Stimulated activated naive CD8-positive, alpha-beta T cell treated with anti-CD3 and anti-CD28 coated beads, Interleukin-15, amount 100 ng/mL, for 72 hours (primary cell): ENCODE results near the gene RAB14.
"Not testable (repeated sequence)": the region's sequence is repeated elsewhere in the genome, so short reads cannot be mapped to it uniquely, and the experiment has no call there.

ENCODE experiments used
- ATAC-seq: fragments of 150-1000 bp; cut with Tn5 transposase; 2 replicates; pipeline ENCODE4 v1.10.0; 2021; ENCODE audit warnings: mild to moderate bottlenecking, moderate library complexity
- DNase-seq, 2 donors: peaks; one replicate each; pipeline ENCODE4 v3.0.0; 2021 to 2022
- H3K27ac Mint-ChIP-seq, 2 donors: one replicate each; pipeline ENCODE4 v1.8.0; 2022; ENCODE audit warnings: mild to moderate bottlenecking in 2 of 2, mixed read lengths in 2 of 2, moderate library complexity in 2 of 2
- H3K27me3 Mint-ChIP-seq: one replicate; pipeline ENCODE4 v1.8.0; 2022; ENCODE audit warnings: mixed read lengths
- H3K4me1 Mint-ChIP-seq: one replicate; pipeline ENCODE4 v1.8.0; 2022; ENCODE audit warnings: mild to moderate bottlenecking, mixed read lengths
- H3K4me3 Mint-ChIP-seq, 2 donors: one replicate each; pipeline ENCODE4 v1.8.0; 2022; ENCODE audit warnings: mild to moderate bottlenecking in 2 of 2, mixed read lengths in 2 of 2, moderate library complexity in 1 of 2
- H3K9me3 Mint-ChIP-seq, 2 donors: one replicate each; pipeline ENCODE4 v1.8.0; 2022; ENCODE audit warnings: mixed read lengths in 2 of 2

RAB14 gene

GRCh38 chr9:121185774-121186403, 15.8 kb downstream of the RAB14 start:
- H3K4me1 Mint-ChIP-seq = peaks cover 66% of the 10 kb centered on the region
- H3K4me3 Mint-ChIP-seq = peak overlapping the region in 1 of 2 donors; percentile 28
- DNase-seq (no peak), ATAC-seq (peak; percentile 71)
- H3K27ac Mint-ChIP-seq = peak overlapping the region; percentile 7 to 88
- no peaks in the 10 kb centered on the region for H3K9me3 Mint-ChIP-seq
- H3K27me3 Mint-ChIP-seq = no peaks in the 10 kb centered on the region

GRCh38 chr9:121185178-121185745, 16.4 kb downstream of the RAB14 start:
- DNase-seq (no peak), ATAC-seq (peak; percentile 31)
- H3K27ac Mint-ChIP-seq = peak overlapping the region in 1 of 2 donors; percentile 88
- no peaks in the 10 kb centered on the region for H3K9me3 Mint-ChIP-seq
- no peaks in the 10 kb centered on the region for H3K27me3 Mint-ChIP-seq
- H3K4me1 Mint-ChIP-seq = peaks cover 62% of the 10 kb centered on the region
- H3K4me3 Mint-ChIP-seq = no peak overlapping the region

GRCh38 chr9:121184463-121184862, 17.2 kb downstream of the RAB14 start:
- Mint-ChIP-seq H3K27ac (peak overlapping the region in 1 of 2 donors; percentile 20), H3K27me3 (no peaks in the 10 kb centered on the region), H3K4me3 (no peak overlapping the region), H3K9me3 (no peaks in the 10 kb centered on the region), H3K4me1 (peaks cover 61% of the 10 kb centered on the region)
- DNase-seq = no peak
- ATAC-seq = no peak

GRCh38 chr9:121183666-121184423, 17.8 kb downstream of the RAB14 start:
- Mint-ChIP-seq H3K4me3 (no peak overlapping the region), H3K9me3 (no peaks in the 10 kb centered on the region), H3K27me3 (no peaks in the 10 kb centered on the region), H3K4me1 (peaks cover 61% of the 10 kb centered on the region), H3K27ac (peak overlapping the region; percentile 48 to 78)
- DNase-seq (no peak), ATAC-seq (no peak)

- H3K4me3 Mint-ChIP-seq = no peak overlapping the region
- no peak for ATAC-seq
- DNase-seq = no peak
- peaks cover 59% of the 10 kb centered on the region for H3K4me1 Mint-ChIP-seq
- H3K9me3 Mint-ChIP-seq = no peaks in the 10 kb centered on the region
- no peaks in the 10 kb centered on the region for H3K27me3 Mint-ChIP-seq
- peak overlapping the region; percentile 64 to 78 for H3K27ac Mint-ChIP-seq
Measured at GRCh38 chr9:121182989-121183388, 18.7 kb downstream of the RAB14 start.

GRCh38 chr9:121182101-121182836, 19.4 kb downstream of the RAB14 start:
- Mint-ChIP-seq H3K4me1 (peaks cover 51% of the 10 kb centered on the region), H3K4me3 (no peak overlapping the region), H3K9me3 (no peaks in the 10 kb centered on the region), H3K27ac (no peak overlapping the region), H3K27me3 (no peaks in the 10 kb centered on the region)
- no peak for ATAC-seq
- DNase-seq = no peak

- DNase-seq (no peak), ATAC-seq (no peak)
- H3K27me3 Mint-ChIP-seq = no peaks in the 10 kb centered on the region
- H3K4me3 Mint-ChIP-seq = no peak overlapping the region
- peak overlapping the region; percentile 47 to 63 for H3K27ac Mint-ChIP-seq
- no peaks in the 10 kb centered on the region for H3K9me3 Mint-ChIP-seq
- peaks cover 33% of the 10 kb centered on the region for H3K4me1 Mint-ChIP-seq
Measured at GRCh38 chr9:121179930-121180681, 21.6 kb downstream of the RAB14 start.

GRCh38 chr9:121179373-121179721, 22.3 kb downstream of the RAB14 start:
- not testable (repeated sequence) for DNase-seq, ATAC-seq, H3K9me3 Mint-ChIP-seq, H3K27ac Mint-ChIP-seq, H3K27me3 Mint-ChIP-seq, H3K4me3 Mint-ChIP-seq
- peaks cover 26% of the 10 kb centered on the region for H3K4me1 Mint-ChIP-seq

- H3K4me1 Mint-ChIP-seq = peaks cover 21% of the 10 kb centered on the region
- ATAC-seq (no peak), DNase-seq (no peak)
- H3K9me3 Mint-ChIP-seq = no peaks in the 10 kb centered on the region
- H3K27me3 Mint-ChIP-seq = no peaks in the 10 kb centered on the region
- H3K4me3 Mint-ChIP-seq = no peak overlapping the region
- H3K27ac Mint-ChIP-seq = peak overlapping the region in 1 of 2 donors; percentile 19
Measured at GRCh38 chr9:121178676-121179372, 22.8 kb downstream of the RAB14 start.

- ATAC-seq (no peak), DNase-seq (no peak)
- Mint-ChIP-seq H3K4me3 (no peak overlapping the region), H3K9me3 (no peaks in the 10 kb centered on the region), H3K27ac (peak overlapping the region; percentile 23 to 60), H3K4me1 (peaks cover 10% of the 10 kb centered on the region), H3K27me3 (no peaks in the 10 kb centered on the region)
Measured at GRCh38 chr9:121173501-121173900, 28.2 kb downstream of the RAB14 start.

GRCh38 chr9:121172726-121173487, 28.8 kb downstream of the RAB14 start:
- H3K4me3 Mint-ChIP-seq = no peak overlapping the region
- ATAC-seq (no peak), DNase-seq (no peak)
- H3K4me1 Mint-ChIP-seq = peaks cover 16% of the 10 kb centered on the region
- H3K27ac Mint-ChIP-seq = peak overlapping the region; percentile 37 to 76
- no peaks in the 10 kb centered on the region for H3K27me3 Mint-ChIP-seq
- no peaks in the 10 kb centered on the region for H3K9me3 Mint-ChIP-seq

GRCh38 chr9:121171236-121171635, 30.4 kb downstream of the RAB14 start:
- H3K27ac Mint-ChIP-seq = no peak overlapping the region
- DNase-seq = no peak

GRCh38 chr9:121169094-121169601, 32.5 kb downstream of the RAB14 start:
- ATAC-seq (peak; percentile 77), DNase-seq (no peak)
- Mint-ChIP-seq H3K27ac (peak overlapping the region in 1 of 2 donors; percentile 44), H3K4me1 (peaks cover 19% of the 10 kb centered on the region), H3K9me3 (no peaks in the 10 kb centered on the region), H3K27me3 (no peaks in the 10 kb centered on the region), H3K4me3 (no peak overlapping the region)

More at GRCh38 chr9:121171236-121171635, 30.4 kb downstream of the RAB14 start:
- Mint-ChIP-seq H3K9me3 (no peaks in the 10 kb centered on the region), H3K27me3 (no peaks in the 10 kb centered on the region), H3K4me1 (peaks cover 19% of the 10 kb centered on the region), H3K4me3 (no peak overlapping the region)
- ATAC-seq = no peak

GRCh38 chr9:121168052-121168451, 33.6 kb downstream of the RAB14 start:
- H3K4me1 Mint-ChIP-seq = peaks cover 19% of the 10 kb centered on the region
- no peaks in the 10 kb centered on the region for H3K9me3 Mint-ChIP-seq
- H3K27me3 Mint-ChIP-seq = no peaks in the 10 kb centered on the region
- DNase-seq (no peak), ATAC-seq (no peak)
- H3K27ac Mint-ChIP-seq = peak overlapping the region in 1 of 2 donors; percentile 30
- no peak overlapping the region for H3K4me3 Mint-ChIP-seq
